OCI-LY1 (cell line): ENCODE results near the gene LZTR1.

Source experiments
- EZH2 ChIP-seq: fragments of 200-600 bp; sonication (generic), shearing (Covaris generic); IDR thresholded peaks from 2 replicates; pipeline ENCODE4 v1.8.0; 2017; ENCODE audit warnings: borderline replicate concordance, mixed run types, mild to moderate bottlenecking, antibody characterized with exemption, low read length, moderate library complexity, mixed read lengths
- TF ChIP-seq, protein P1 (sequence below): fragments of 200-600 bp; sonication (generic), shearing (Covaris generic); IDR thresholded peaks from 2 replicates; pipeline ENCODE4 v1.5.1; 2017; ENCODE audit warnings: mild to moderate bottlenecking, antibody characterized with exemption, low read length, moderate library complexity, mixed read lengths

GRCh38 chr22:20988573-20989322 lies 6.7 kb downstream of the LZTR1 start:
- TF ChIP-seq EZH2: no peak
- TF ChIP-seq, protein P1, sequence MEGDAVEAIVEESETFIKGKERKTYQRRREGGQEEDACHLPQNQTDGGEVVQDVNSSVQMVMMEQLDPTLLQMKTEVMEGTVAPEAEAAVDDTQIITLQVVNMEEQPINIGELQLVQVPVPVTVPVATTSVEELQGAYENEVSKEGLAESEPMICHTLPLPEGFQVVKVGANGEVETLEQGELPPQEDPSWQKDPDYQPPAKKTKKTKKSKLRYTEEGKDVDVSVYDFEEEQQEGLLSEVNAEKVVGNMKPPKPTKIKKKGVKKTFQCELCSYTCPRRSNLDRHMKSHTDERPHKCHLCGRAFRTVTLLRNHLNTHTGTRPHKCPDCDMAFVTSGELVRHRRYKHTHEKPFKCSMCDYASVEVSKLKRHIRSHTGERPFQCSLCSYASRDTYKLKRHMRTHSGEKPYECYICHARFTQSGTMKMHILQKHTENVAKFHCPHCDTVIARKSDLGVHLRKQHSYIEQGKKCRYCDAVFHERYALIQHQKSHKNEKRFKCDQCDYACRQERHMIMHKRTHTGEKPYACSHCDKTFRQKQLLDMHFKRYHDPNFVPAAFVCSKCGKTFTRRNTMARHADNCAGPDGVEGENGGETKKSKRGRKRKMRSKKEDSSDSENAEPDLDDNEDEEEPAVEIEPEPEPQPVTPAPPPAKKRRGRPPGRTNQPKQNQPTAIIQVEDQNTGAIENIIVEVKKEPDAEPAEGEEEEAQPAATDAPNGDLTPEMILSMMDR: no peak
